H1 (cell line): ENCODE data around the gene SLC10A2. TPM values are rescaled to one million over a fixed set of nuclear protein-coding genes. Genes with fewer than 3 reads are reported as not detected.

Experiments
- BACH1 ChIP-seq: IDR thresholded peaks from 2 replicates; pipeline ENCODE4 v1.6.1; 2012; ENCODE audit warnings: low read length, improper control_type of control experiment
- POLR2AphosphoS5 ChIP-seq: IDR thresholded peaks from 2 replicates; pipeline ENCODE4 v1.6.1; 2011; ENCODE audit warnings: low read depth, low read length
- RFX5 ChIP-seq: IDR thresholded peaks from 2 replicates; pipeline ENCODE4 v1.6.1; 2011; ENCODE audit warnings: low read depth, low read length, improper control_type of control experiment, borderline replicate concordance
- SUZ12 ChIP-seq: fragments of 200-600 bp; sonication (generic); IDR thresholded peaks from 2 replicates; pipeline ENCODE4 v1.6.1; 2012; ENCODE audit warnings: mild to moderate bottlenecking, inconsistent platforms, low read length, moderate library complexity, mixed read lengths
- polyA plus RNA-seq, 7 experiments: library from polyadenylated mRNA; depleted of rRNA in 3 of 7; stranded (reverse) in 5 of 7; unstranded in 2 of 7; fragments of >200 nt in 5 of 7; fragments of 200-250 nt in 2 of 7; gene quantifications; 1 replicate in 5 of 7; 2 replicates in 1 of 7; 4 replicates in 1 of 7; pipeline versions ENCODE4 v1.2.1 to v1.2.3, GENCODE V29; 2011 to 2013; ENCODE audit warnings: missing spikeins in 2 of 7, mixed read lengths in 2 of 7
- total RNA-seq: library from RNA; stranded (reverse); fragmentation: NEBNext Ultra II Directional; extraction: Animal tissue kit (Norgen Biotek cat#: 25700); gene quantifications from 2 replicates; pipeline ENCODE4 v1.2.1, GENCODE V29; 2021

The SLC10A2 gene
- total and polyA plus RNA-seq, 2 of the 8 experiments (the other 6 are each of a cell fraction or from before 2014, with no cell fraction given): not detected

DNA sequence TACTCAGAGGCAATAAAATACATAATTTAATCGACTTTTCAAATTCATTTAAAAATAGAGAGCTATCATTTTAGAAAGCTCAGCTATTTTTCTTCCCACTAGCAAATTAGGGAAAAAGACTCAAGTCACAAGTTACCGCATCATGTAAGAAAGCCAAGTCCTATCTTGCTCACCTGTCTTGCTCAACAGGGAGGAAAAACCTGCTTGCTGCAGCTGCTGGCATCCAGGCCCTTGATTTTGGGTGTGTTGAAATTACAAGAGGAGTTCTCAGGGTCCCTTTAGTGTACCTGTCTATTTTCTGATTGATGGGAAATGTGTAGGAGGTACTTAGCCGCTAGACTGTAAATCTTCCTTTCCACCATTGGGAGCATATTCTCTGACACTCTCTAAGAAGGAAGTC, 22.2 kb downstream of the SLC10A2 start (continued):
- no peak for TF ChIP-seq POLR2AphosphoS5
- no peak for TF ChIP-seq BACH1
- no peak for TF ChIP-seq RFX5
- TF ChIP-seq SUZ12: no peak
